DND-41 (cell line): ENCODE measurements around the gene GPR32.
"Not testable (repeated sequence)": the region's sequence is repeated elsewhere in the genome, so short reads cannot be mapped to it uniquely, and the experiment has no call there.

Experiments used
- CTCF ChIP-seq: IDR thresholded peaks from 2 replicates; pipeline ENCODE4 v1.5.1; 2012; ENCODE audit warnings: borderline replicate concordance, low read length, moderate library complexity, mild to moderate bottlenecking; ENCODE audit not compliant: poor library complexity, severe bottlenecking; ENCODE audit errors: extremely low read depth
- EZH2 ChIP-seq: IDR thresholded peaks from 3 replicates; pipeline ENCODE4 v1.6.1; 2012; ENCODE audit warnings: borderline replicate concordance, low read depth, mild to moderate bottlenecking, moderate library complexity, low read length, inconsistent platforms; ENCODE audit not compliant: severe bottlenecking

- not testable (repeated sequence) for TF ChIP-seq CTCF, EZH2
These were observed 3.5 kb upstream of the GPR32 start for GRCh38 chr19:50766746-50767145.
